IPS DF 19.7 (cell line): ENCODE measurements around the gene TSSK6.
A peak's percentile ranks its signal among the peaks of the same experiment; 100 is the strongest.

ENCODE experiments used
- DNase-seq: peaks from one replicate; pipeline ENCODE4 v3.0.0-alpha.2; 2013; ENCODE audit warnings: low read depth, low spot score

TSSK6 gene

DNA sequence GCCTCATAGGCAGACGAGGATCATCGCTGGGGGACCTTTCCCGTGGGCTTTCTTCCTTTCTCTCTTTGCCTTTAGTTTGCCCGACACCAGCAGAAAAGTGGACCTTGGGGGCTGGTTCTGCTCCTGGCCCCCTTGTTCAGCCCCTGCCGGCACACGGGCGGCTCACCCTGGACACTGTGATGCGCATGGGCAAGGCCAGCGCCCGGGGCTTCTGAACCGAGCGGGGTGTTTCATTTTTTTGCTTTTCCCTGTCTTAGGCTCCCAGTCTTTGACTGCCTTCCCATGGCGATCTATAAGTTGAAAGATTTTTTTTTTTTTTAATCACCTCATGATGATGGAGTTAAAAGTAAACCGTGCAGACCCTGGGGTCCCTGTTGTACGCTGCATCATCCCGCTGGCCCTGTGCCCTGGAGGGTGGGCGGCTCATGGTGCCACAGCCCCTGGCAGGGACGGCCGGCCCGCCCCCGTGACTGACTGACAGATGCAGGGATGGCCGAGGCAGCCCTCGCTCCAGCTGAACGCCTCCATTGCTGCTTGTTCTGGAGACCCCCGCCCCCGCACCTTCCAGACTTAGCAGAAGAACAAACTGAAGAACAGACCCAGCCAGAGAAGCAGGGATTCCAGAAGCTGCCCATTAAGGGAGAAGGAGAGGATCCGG, 9.6 kb downstream of the TSSK6 start:
- DNase-seq = no peak

DNA sequence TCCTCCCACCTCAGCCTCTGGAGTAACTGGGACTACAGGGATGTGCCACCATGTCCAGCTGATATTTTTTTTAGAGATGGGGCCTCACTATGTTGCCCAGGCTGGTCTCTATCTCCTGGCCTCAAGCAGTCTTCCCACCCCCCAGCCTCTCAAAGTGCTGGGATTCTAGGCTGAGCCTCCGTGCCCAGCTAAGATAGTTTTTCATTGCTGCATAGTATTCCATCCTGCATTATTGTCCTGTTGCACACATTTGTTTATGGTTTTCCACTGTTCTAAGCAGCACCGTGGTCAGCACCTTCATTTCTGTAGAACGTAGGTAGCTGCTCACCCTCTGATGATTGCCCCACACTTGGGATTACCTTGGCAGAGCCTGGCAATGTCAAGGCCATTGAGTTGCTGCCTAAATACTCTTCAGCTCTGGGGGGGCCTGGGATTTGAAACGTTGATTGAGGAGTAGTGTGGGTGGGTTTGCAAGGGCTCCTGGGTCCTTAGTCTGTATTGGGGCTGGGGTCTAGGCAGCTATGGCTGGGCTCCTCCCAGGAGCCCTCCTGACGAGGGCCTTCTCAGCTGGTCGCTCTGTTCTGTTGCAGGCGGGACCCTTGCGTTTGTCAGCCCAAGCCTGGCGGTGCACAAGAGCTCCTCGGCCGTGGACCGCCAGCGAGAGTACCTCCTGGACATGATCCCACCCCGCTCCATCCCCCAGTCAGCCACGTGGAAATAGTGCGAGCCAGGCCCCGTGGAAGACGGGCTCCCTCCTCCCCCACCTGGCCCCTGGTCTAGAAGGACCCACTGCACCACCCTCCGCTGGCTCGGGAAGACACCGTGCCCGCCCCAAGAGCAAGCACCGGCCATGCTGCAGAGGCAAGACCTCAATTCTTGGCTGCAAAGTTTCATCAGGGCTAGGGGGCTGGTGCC, 10.3 kb downstream of the TSSK6 start:
- no peak for DNase-seq

DNA sequence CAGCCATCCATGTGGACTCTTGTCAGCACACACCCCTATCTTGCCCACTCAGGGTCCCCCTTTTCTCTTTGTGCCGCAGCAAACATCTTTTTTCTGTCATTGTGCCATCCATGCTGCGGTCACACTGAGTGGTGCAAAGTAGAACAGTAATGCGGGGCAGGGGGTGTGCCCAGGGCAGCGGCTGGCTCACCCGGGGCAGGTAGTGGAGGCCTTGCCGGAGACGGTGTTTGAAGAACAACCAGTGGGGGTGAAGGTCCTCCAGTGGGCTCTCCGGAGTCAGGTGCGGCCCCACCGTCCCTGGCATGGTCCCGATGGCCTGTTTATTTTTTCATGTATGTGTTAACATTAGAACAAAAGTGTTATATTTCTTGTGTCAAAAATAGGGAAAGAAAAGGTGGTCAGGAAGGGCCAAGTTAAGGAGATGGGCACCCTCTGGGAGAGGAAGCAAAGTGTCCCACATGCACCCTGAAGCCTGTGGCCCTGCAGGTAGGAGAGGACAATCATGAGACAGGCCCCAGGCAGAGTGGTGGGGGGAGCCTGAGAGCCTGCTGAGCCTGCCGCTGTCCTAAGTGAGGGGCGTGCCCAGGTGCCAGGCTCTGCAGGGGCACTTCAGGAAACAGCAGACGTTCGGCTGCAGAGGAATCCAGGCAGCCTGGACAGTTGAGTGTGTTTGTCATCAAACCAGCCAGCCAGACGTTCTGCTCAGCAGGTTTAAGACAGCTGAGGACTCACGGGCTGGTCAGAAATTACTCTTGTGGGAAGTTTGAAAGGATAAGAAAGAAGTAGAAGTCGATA, 12.3 kb downstream of the TSSK6 start:
- no peak for DNase-seq

- no peak for DNase-seq
Observed at GRCh38 chr19:19502281-19502680, 13.1 kb downstream of the TSSK6 start.

DNA sequence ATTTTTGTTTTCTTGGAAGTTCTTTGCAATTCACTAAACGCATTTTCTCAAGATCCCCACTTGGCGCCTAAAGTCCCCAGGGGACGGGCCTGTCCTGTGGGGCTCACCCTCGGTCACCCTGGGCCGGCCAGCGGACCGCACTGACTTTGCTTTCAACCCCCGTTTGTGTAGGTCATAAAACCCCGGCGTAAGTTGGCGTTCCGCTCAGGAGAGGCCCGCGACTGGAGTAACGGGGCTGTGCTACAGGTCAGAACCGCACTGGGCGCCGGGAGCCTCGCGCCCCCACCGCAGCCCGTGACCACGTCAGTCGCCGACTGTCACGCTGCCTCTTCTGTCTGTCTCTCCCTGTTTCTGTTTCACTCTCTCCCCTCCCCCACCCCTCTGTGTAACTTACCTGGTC, 13.6 kb downstream of the TSSK6 start:
- no peak for DNase-seq

DNA sequence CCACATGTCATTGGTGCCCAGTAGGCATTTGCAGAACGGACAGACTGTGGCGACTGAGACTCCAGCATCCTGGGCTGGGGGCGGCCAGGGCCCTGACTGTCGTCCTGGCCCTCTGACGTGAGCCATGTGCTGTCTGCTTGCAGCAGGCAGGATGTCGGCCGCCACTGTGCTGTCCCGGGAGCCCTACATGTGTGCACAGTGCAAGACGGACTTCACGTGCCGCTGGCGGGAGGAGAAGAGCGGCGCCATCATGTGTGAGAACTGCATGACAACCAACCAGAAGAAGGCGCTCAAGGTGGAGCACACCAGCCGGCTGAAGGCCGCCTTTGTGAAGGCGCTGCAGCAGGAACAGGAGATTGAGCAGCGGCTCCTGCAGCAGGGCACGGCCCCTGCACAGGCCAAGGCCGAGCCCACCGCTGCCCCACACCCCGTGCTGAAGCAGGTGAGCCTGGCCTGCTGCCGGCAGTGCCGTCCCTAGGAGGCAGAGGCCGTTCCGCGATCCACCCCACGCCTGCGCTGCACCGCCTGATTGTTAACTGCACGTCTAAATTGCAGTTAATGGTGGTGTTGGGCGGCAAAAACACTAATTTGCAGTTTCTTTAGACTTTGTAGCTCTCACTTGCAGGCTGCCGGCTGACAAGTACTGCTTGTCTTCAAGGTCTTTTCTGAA, 14.2 kb downstream of the TSSK6 start:
- DNase-seq = no peak

- DNase-seq = no peak
Observed at GRCh38 chr19:19499272-19499995, 15.9 kb downstream of the TSSK6 start.

GRCh38 chr19:19498255-19498991, 16.9 kb downstream of the TSSK6 start:
- DNase-seq = no peak

- DNase-seq = no peak
Observed at GRCh38 chr19:19495614-19496603, 19.4 kb downstream of the TSSK6 start.

- no peak for DNase-seq
Observed at GRCh38 chr19:19493841-19494546, 21.4 kb downstream of the TSSK6 start.

DNA sequence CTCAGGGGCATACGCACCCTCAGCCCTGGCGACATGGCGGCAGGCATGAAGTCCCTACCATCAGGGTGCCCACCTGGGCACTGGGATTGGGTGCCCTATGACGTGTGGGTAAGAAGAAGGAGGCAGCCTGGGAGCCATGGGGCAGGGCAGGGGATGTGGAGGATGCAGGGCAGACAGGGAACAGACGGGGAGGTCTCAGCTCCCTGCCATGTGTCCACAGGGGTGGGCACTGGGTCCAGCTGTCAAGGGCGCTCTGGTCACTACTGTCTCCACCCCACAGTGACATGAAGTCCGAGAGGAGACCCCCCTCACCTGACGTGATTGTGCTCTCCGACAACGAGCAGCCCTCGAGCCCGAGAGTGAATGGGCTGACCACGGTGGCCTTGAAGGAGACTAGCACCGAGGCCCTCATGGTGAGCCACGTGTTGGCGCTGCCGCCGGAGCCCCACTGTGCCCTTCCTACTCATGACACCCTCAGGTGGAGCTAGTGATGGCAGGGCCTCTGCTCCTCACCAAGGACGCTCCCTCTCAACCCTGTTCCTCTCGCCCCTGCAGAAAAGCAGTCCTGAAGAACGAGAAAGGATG, 23.2 kb downstream of the TSSK6 start:
- no peak for DNase-seq

- no peak for DNase-seq
Observed at GRCh38 chr19:19491321-19492025, 23.9 kb downstream of the TSSK6 start.

DNA sequence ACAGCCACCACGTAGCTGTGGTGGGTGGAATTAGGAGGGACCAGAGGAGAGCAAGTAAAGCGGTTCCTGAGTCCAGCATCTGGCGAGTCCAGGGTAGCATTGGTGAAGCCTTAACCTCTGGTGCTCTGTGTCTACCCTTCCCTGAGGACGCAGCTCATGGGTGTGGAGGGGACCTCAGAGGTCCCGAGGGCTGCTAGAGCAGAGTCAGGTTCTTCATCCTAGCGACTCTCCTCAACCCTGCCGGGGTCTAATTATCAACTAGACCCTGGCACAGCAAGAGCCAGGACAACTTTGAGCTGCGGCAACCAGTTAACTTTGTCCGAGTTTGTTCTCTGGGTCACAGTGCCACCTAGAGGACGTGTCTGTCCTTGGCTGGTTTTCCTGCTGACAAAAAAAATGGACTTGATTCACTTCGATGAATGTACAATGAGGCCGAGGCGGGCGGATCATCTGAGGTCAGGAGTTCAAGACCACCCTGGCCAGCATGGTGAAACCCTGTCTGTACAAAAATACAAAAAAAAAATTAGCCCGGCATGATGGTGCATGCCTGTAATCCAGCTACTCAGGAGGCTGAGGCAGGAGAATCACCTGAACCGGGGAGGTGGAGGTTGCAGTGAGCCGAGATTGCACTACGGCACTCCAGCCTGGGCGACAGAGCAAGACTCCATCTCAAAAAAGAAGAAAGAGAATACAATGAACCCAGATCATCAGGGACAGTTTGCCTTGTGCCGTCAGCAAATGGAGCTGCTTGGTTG, 25.0 kb downstream of the TSSK6 start:
- DNase-seq = no peak

GRCh38 chr19:19489804-19490204, 25.5 kb downstream of the TSSK6 start:
- no peak for DNase-seq

DNA sequence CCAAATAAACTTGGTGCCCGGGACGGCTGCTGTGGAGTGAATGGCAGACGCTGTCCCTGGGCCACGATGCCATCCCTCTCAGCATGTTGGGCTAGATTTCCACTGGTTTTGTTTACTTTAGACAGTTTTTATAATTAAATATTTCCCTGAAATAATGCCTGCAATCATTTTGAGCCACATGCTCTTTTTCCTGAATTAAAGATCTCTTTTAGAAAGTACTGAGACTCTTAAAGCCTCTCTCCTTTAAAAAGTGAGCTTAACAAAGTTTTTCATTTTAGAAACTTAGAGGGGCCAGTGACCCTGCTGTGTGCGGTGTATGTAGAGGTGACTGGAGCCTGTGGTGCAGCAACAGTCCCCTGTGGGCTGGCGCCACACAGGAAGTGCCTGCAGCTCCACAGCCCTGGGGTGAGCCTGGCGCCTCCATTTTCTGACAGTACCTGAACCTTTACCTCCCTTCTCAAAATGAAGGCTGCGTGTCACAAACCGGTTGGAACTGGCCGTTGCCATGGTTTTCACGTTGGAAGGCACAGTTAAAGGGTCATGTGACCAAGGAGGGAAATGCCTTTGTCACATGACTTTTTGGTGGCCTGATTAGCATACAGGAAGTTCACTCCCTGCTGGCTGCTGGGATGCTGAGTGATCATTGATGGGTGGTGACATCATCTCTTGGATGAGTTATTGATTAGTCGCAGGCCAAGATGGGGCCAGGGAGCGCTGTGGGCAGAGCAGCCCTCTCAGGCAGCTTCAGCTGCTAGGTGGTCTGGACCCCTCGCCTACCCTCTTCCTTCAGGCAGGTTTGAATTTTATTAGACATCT, 26.3 kb downstream of the TSSK6 start:
- DNase-seq = peak; percentile 95
